Breast epithelium (tissue), 4 donors: ENCODE measurements around the gene FIBIN. TPM values are rescaled to one million over a fixed set of nuclear protein-coding genes. Genes with fewer than 3 reads are reported as not detected.
"Not testable (repeated sequence)": the region's sequence is repeated elsewhere in the genome, so short reads cannot be mapped to it uniquely, and the experiment has no call there.

Experiments used
- DNase-seq, 2 donors: peaks; one replicate each; pipeline ENCODE4 v3.0.0-alpha.2; 2019; ENCODE audit warnings: low spot score in 2 of 2
- H3K27ac ChIP-seq, 2 donors: fragments of 200-600 bp; sonication (generic) in 1 of 2; one replicate each; pipeline ENCODE4 v1.5.1; 2016 to 2019; ENCODE audit warnings: mild to moderate bottlenecking in 1 of 2
- H3K27me3 ChIP-seq, 2 donors: fragments of 200-600 bp; sonication (generic) in 1 of 2; one replicate each; pipeline versions ENCODE4 v1.5.1 to v1.6.0; 2017 to 2019; ENCODE audit warnings: control low read depth in 1 of 2, mild to moderate bottlenecking in 1 of 2
- H3K36me3 ChIP-seq: fragments of 200-600 bp; one replicate; pipeline ENCODE4 v1.5.1; 2019
- H3K4me1 ChIP-seq, 2 donors: fragments of 200-600 bp; sonication (generic); one replicate each; pipeline ENCODE4 v1.5.1; 2016 to 2019; ENCODE audit warnings: control low read depth in 1 of 2
- H3K4me3 ChIP-seq, 3 donors: fragments of 200-600 bp; sonication (generic); 1 replicate in 2 of 3; 2 replicates in 1 of 3; pipeline ENCODE4 v1.5.1; 2016 to 2019; ENCODE audit warnings: mild to moderate bottlenecking in 3 of 3, moderate library complexity in 2 of 3
- H3K9me3 ChIP-seq, 2 donors: fragments of 200-600 bp; sonication (generic) in 1 of 2; one replicate each; pipeline ENCODE4 v1.5.1; 2016 to 2019; ENCODE audit warnings: control low read depth in 1 of 2
- CTCF ChIP-seq, 3 donors: fragments of 450-650 bp; IDR thresholded peaks; one replicate each; pipeline ENCODE4 v1.5.1; 2016 to 2017; ENCODE audit warnings: antibody characterized with exemption in 3 of 3, mild to moderate bottlenecking in 3 of 3, moderate library complexity in 3 of 3
- POLR2A ChIP-seq: fragments of 450-650 bp; IDR thresholded peaks from one replicate; pipeline ENCODE4 v1.6.1; 2016; ENCODE audit warnings: antibody characterized with exemption, mild to moderate bottlenecking, moderate library complexity
- POLR2AphosphoS5 ChIP-seq, 3 donors: sonication (generic); formaldehyde crosslinking; IDR thresholded peaks; one replicate each; pipeline ENCODE4 v1.6.1; 2017; ENCODE audit warnings: antibody characterized with exemption in 3 of 3
- intact Hi-C: fragments of 100-400 bp; cut with DNase I; formaldehyde crosslinking; loops from one replicate; pipeline ENCODE4 v1.15.1; 2023; ENCODE audit warnings: low total_unique reads
- total RNA-seq, 3 donors: library from RNA; depleted of rRNA; stranded (reverse); fragments of >200 nt; gene quantifications; one replicate each; pipeline ENCODE4 v1.1.0, GENCODE V29; 2016

The FIBIN gene
- total RNA-seq, 3 donors from 2014 or later = 23.7 to 71.4 (median 41.6) TPM

- H3K36me3 ChIP-seq = no peaks in the 10 kb centered on the region
- TF ChIP-seq POLR2A = no peak
- TF ChIP-seq POLR2AphosphoS5 (IDR thresholded peaks at IDR 0.05) = no peak
- no peak for TF ChIP-seq CTCF (IDR thresholded peaks at IDR 0.05)
Measured at GRCh38 chr11:26964339-26964738, 29.6 kb upstream of the FIBIN start.

GRCh38 chr11:26964847-26965485 is 28.9 kb upstream of the FIBIN start:
- intact Hi-C loops, H3K36me3 ChIP-seq, H3K9me3 ChIP-seq, DNase-seq, H3K4me1 ChIP-seq, H3K27me3 ChIP-seq, H3K27ac ChIP-seq, H3K4me3 ChIP-seq: not testable (repeated sequence)

More at GRCh38 chr11:26964339-26964738, 29.6 kb upstream of the FIBIN start:
- H3K9me3 ChIP-seq = no peaks in the 10 kb centered on the region
- no peak overlapping the region for H3K27ac ChIP-seq
- H3K27me3 ChIP-seq = no peaks in the 10 kb centered on the region
- DNase-seq = no peak
- intact Hi-C loops = no loop called here
- no peaks in the 10 kb centered on the region for H3K4me1 ChIP-seq
- H3K4me3 ChIP-seq = no peak overlapping the region

- H3K36me3 ChIP-seq = no peaks in the 10 kb centered on the region
- intact Hi-C loops = no loop called here
- no peak overlapping the region for H3K4me3 ChIP-seq
- no peaks in the 10 kb centered on the region for H3K9me3 ChIP-seq
- H3K27ac ChIP-seq = no peak overlapping the region
- no peaks in the 10 kb centered on the region for H3K27me3 ChIP-seq
- no peaks in the 10 kb centered on the region for H3K4me1 ChIP-seq
- no peak for DNase-seq
- no peak for TF ChIP-seq CTCF (IDR thresholded peaks at IDR 0.05)
- no peak for TF ChIP-seq POLR2AphosphoS5 (IDR thresholded peaks at IDR 0.05)
- no peak for TF ChIP-seq POLR2A
Measured at GRCh38 chr11:26971961-26972360, 22.0 kb upstream of the FIBIN start.

- DNase-seq = no peak
Measured at GRCh38 chr11:26974069-26974783, 19.7 kb upstream of the FIBIN start.

GRCh38 chr11:26974996-26975395 is 18.9 kb upstream of the FIBIN start:
- H3K4me1 ChIP-seq = no peaks in the 10 kb centered on the region
- H3K4me3 ChIP-seq = no peak overlapping the region
- peaks cover 0 to 3% of the 10 kb centered on the region in 2 donors for H3K9me3 ChIP-seq
- no peaks in the 10 kb centered on the region for H3K36me3 ChIP-seq
- H3K27me3 ChIP-seq = no peaks in the 10 kb centered on the region
- TF ChIP-seq POLR2A = no peak
- no peak for DNase-seq
- intact Hi-C loops = no loop called here
- no peak overlapping the region for H3K27ac ChIP-seq

More at GRCh38 chr11:26974069-26974783, 19.7 kb upstream of the FIBIN start:
- intact Hi-C loops = no loop called here
- Histone ChIP-seq H3K36me3 (no peaks in the 10 kb centered on the region), H3K9me3 (no peaks in the 10 kb centered on the region), H3K27me3 (no peaks in the 10 kb centered on the region), H3K4me3 (no peak overlapping the region), H3K27ac (no peak overlapping the region), H3K4me1 (no peaks in the 10 kb centered on the region)
- TF ChIP-seq CTCF (IDR thresholded peaks at IDR 0.05) (no peak), POLR2AphosphoS5 (IDR thresholded peaks at IDR 0.05) (no peak), POLR2A (no peak)

GRCh38 chr11:26976389-26976788 is 17.5 kb upstream of the FIBIN start:
- TF ChIP-seq POLR2A = no peak
- TF ChIP-seq POLR2AphosphoS5 (IDR thresholded peaks at IDR 0.05) = no peak
- TF ChIP-seq CTCF (IDR thresholded peaks at IDR 0.05) = no peak
- Histone ChIP-seq H3K4me3 (no peak overlapping the region), H3K4me1 (no peaks in the 10 kb centered on the region), H3K27ac (no peak overlapping the region), H3K36me3 (no peaks in the 10 kb centered on the region), H3K27me3 (no peaks in the 10 kb centered on the region), H3K9me3 (peaks cover 0 to 12% of the 10 kb centered on the region in 2 donors)
- no peak for DNase-seq
- intact Hi-C loops = no loop called here

GRCh38 chr11:26977209-26977608 is 16.7 kb upstream of the FIBIN start:
- H3K36me3 ChIP-seq, H3K4me3 ChIP-seq, H3K27ac ChIP-seq, intact Hi-C loops, H3K27me3 ChIP-seq, DNase-seq, H3K4me1 ChIP-seq: not testable (repeated sequence)
- H3K9me3 ChIP-seq = peaks cover 0 to 12% of the 10 kb centered on the region in 2 donors
